ENCODE data around the gene SIK2.

Gene SIK2

GRCh38 chr11:111601979-111602864 is at the start of gene SIK2:
SIK2 (plus strand) TSS chr11:111602449; CDS start chr11:111602564, 115 bp downstream.
- ATAC-seq: peak; percentile 94
- DNase-seq: peak; percentile 92

- ATAC-seq (no peak), DNase-seq (no peak)
These were observed 47.7 kb upstream of the SIK2 start for GRCh38 chr11:111554532-111554931.

GRCh38 chr11:111555255-111555654 is 47.0 kb upstream of the SIK2 start:
- ATAC-seq: no peak
- no peak for DNase-seq

- no peak for ATAC-seq
- DNase-seq: no peak
These were observed 44.7 kb upstream of the SIK2 start for GRCh38 chr11:111557425-111558111.

GRCh38 chr11:111559800-111560464 is 42.3 kb upstream of the SIK2 start:
- DNase-seq (no peak), ATAC-seq (no peak)

GRCh38 chr11:111560800-111561199 is 41.4 kb upstream of the SIK2 start:
- ATAC-seq: no peak
- no peak for DNase-seq

- ATAC-seq: no peak
- DNase-seq: no peak
These were observed 40.9 kb upstream of the SIK2 start for GRCh38 chr11:111561306-111561705.

GRCh38 chr11:111561791-111562325 is 40.4 kb upstream of the SIK2 start:
- no peak for DNase-seq
- no peak for ATAC-seq

- ATAC-seq (no peak), DNase-seq (no peak)
These were observed 39.4 kb upstream of the SIK2 start for GRCh38 chr11:111562692-111563389.

GRCh38 chr11:111565114-111565720 is 37.0 kb upstream of the SIK2 start:
- ATAC-seq: no peak
- DNase-seq: peak; percentile 66

- DNase-seq (no peak), ATAC-seq (no peak)
These were observed 35.9 kb upstream of the SIK2 start for GRCh38 chr11:111566324-111566723.

- DNase-seq (no peak), ATAC-seq (no peak)
These were observed 32.8 kb upstream of the SIK2 start for GRCh38 chr11:111569476-111569875.

- no peak for ATAC-seq
These were observed 31.5 kb upstream of the SIK2 start for GRCh38 chr11:111570796-111571195.

GRCh38 chr11:111571829-111572501 is 30.3 kb upstream of the SIK2 start:
- DNase-seq: no peak
- ATAC-seq: no peak

More at GRCh38 chr11:111570796-111571195, 31.5 kb upstream of the SIK2 start:
- no peak for DNase-seq

- ATAC-seq: no peak
- no peak for DNase-seq
These were observed 29.7 kb upstream of the SIK2 start for GRCh38 chr11:111572581-111572980.

GRCh38 chr11:111573821-111574249 is 28.4 kb upstream of the SIK2 start:
- DNase-seq: no peak
- no peak for ATAC-seq

- ATAC-seq (no peak), DNase-seq (no peak)
These were observed 27.6 kb upstream of the SIK2 start for GRCh38 chr11:111574373-111575225.

GRCh38 chr11:111575740-111576139 is 26.5 kb upstream of the SIK2 start:
- no peak for ATAC-seq
- no peak for DNase-seq

- ATAC-seq: no peak
- DNase-seq: no peak
These were observed 24.4 kb upstream of the SIK2 start for GRCh38 chr11:111577821-111578220.

- DNase-seq: no peak
- ATAC-seq: no peak
These were observed 20.9 kb upstream of the SIK2 start for GRCh38 chr11:111581341-111581740.
